22Rv1 (cell line): Measurements from ENCODE around the gene CYP27B1.

Source experiments
- H3K27ac ChIP-seq: fragments of 450-650 bp; 2 replicates; pipeline ENCODE4 v1.5.1; 2017
- ZFX ChIP-seq: fragments of 450-650 bp; IDR thresholded peaks from 2 replicates; pipeline ENCODE4 v1.6.1; 2017; ENCODE audit warnings: antibody characterized with exemption, borderline replicate concordance
- TF ChIP-seq, protein P1 (sequence below): fragments of 450-650 bp; IDR thresholded peaks from 2 replicates; pipeline ENCODE4 v1.5.1; 2017; ENCODE audit warnings: mild to moderate bottlenecking

CYP27B1 gene

DNA sequence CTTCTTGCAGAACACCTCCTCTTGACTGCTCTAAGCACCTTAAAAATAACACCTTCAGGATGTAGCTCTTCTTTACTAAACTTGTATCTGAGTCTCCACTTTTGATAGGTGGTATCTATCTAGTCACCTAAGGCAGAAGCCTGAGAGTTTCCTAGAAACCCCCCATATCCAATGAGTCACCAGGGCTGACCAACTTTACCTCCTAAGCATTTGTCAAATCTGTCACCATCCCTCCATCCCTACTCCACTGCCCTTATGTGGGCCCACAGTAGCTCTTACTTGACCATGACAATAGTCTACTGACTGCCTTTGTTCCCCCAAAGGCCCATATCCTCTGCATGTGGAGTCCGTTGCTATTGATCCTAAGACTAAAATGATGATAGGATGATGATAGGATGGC, 35.7 kb upstream of the CYP27B1 start:
- H3K27ac ChIP-seq = no peak overlapping the region
- TF ChIP-seq, protein P1, sequence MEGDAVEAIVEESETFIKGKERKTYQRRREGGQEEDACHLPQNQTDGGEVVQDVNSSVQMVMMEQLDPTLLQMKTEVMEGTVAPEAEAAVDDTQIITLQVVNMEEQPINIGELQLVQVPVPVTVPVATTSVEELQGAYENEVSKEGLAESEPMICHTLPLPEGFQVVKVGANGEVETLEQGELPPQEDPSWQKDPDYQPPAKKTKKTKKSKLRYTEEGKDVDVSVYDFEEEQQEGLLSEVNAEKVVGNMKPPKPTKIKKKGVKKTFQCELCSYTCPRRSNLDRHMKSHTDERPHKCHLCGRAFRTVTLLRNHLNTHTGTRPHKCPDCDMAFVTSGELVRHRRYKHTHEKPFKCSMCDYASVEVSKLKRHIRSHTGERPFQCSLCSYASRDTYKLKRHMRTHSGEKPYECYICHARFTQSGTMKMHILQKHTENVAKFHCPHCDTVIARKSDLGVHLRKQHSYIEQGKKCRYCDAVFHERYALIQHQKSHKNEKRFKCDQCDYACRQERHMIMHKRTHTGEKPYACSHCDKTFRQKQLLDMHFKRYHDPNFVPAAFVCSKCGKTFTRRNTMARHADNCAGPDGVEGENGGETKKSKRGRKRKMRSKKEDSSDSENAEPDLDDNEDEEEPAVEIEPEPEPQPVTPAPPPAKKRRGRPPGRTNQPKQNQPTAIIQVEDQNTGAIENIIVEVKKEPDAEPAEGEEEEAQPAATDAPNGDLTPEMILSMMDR = no peak
- TF ChIP-seq ZFX = no peak

DNA sequence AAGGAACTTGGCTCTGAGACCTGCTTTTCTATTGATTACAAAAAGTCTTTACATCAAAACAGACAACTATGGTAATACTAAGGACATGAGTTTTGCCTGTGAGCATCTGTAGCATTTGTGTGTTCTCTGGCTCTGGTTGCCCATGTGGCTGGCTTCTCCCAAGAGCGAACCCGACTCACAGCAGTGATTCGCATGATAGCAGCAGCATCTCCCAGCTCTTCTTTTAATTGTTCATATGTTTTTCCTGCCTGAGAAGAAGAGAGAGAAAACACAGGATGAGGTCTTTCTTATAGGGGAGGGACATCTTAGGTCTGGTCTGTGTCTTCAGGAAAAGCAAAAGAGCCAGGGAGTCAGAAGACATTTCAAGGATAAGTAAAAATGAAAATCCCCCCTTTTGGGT, 34.1 kb upstream of the CYP27B1 start:
- no peak overlapping the region for H3K27ac ChIP-seq
- no peak for TF ChIP-seq ZFX
- TF ChIP-seq, protein P1 = no peak

DNA sequence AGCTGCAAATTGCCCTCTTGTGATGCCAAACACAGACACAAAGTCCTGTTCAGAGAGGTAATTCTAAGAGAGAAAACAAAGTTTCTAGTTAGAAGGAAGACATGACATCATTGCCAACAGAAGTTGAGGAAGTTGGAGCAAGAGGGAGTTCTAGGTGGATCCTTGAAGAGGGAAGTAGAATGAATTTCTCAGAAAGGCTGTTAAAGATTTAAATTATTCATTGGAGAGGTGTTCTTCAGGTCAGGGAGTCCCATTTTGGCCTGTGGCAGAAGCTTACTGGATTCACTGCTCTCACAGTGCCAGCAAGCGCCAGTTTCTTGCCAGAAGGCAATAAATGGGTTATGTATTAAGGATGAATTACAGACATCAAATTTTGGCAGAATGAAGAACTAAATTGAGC, 31.1 kb upstream of the CYP27B1 start:
- TF ChIP-seq, protein P1 = no peak
- no peak overlapping the region for H3K27ac ChIP-seq

DNA sequence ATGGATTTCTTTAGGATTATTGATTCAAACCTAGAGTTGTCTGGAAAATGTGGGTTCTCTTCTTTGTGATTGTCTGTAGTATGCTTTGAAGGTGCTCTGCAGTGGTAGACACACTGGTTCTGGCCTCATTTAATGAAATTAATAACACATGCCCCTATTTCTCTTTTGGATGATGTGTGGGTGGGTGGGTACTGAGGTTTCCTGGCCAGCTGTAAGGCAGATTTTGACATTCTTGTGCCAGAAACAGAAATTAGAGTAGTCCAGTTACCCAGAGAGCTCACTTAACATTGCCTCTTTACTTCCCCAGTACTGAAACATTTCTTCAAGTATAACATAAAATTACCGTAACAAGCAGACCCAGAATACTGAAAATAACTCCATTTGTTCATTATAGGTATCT, 30.1 kb upstream of the CYP27B1 start:
- TF ChIP-seq ZFX = no peak
- TF ChIP-seq, protein P1 = no peak

DNA sequence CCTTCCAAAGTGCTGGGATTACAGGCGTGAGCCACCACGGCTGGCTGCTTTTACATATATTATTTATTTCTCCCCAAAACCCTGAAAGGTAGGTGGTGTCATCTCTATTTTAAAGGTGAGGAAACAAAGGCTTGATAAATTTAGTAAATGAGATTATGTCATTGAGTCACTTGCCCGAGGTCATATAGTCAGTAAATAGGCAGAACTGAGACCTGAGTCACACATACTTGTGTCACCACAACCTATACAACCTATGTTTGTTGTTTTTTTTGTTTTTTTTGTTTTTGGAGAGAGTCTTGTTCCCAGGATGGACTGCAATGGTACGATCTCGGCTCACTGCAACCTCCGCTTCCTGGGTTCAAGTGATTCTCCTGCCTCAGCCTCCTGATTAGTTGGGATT, 28.5 kb upstream of the CYP27B1 start:
- H3K27ac ChIP-seq = no peak overlapping the region
- TF ChIP-seq, protein P1 = no peak
- no peak for TF ChIP-seq ZFX

More for the DNA sequence above, 30.1 kb upstream of the CYP27B1 start:
- no peak overlapping the region for H3K27ac ChIP-seq

DNA sequence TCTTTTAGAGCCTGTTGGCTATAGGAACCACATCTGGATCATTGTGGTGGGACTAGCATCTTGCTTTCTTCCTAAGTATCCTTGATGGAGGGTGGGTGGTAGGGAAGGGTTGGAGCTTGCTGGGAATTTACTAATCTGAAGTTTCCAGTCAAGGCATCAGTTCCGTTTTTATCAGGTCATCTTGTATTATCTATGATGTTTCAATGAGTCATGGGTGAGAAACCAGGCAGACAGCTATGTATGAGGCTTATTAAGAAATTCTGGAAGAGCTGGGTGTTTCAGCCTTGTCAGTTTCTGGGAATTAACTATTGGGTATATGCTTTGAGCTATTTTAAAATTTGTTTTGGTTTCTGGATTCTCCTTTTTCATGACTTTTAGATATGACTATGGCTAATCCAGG, 27.0 kb upstream of the CYP27B1 start:
- TF ChIP-seq ZFX = no peak
- TF ChIP-seq, protein P1 = no peak
- H3K27ac ChIP-seq = no peak overlapping the region

DNA sequence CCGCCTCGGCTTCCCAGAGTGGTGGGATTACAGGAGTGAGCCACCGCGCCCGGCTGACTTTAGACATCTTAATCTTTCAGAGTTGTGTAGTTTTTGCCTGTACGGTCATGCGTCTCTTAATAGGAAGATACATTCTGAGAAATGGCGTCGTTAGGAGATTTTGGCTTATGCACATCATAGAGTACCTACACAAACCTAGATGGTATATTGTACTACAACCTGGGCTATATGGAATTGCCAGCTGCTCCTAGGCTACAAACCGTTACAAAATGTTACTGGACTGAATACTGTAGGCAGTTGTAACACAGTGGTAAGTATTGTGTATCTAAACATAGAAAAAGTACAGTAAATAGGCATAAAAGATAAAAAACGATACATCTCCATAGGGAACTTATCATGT, 17.0 kb upstream of the CYP27B1 start:
- H3K27ac ChIP-seq = no peak overlapping the region
- no peak for TF ChIP-seq ZFX
- TF ChIP-seq, protein P1 = no peak
